DND-41 (cell line): ENCODE measurements around the gene SLC25A14.

Experiments used
- ATAC-seq: fragments of 200-7000 bp; cut with Tn5 transposase; 3 replicates; pipeline ENCODE4 v1.9.1; 2021; ENCODE audit warnings: low read depth; ENCODE audit not compliant: insufficient read depth
- DNase-seq: peaks from one replicate; pipeline ENCODE4 v3.0.0-alpha.2; 2020
- H2AFZ ChIP-seq: 2 replicates; pipeline ENCODE4 v1.6.0; 2012; ENCODE audit warnings: low read depth, low read length
- H3K27ac ChIP-seq: 2 replicates; pipeline ENCODE4 v1.5.1; 2012; ENCODE audit warnings: low read length, inconsistent platforms
- H3K27me3 ChIP-seq: fragments of 200-600 bp; sonication (generic); 2 replicates; pipeline ENCODE4 v1.6.0; 2012; ENCODE audit warnings: low read length, mild to moderate bottlenecking, inconsistent platforms; ENCODE audit not compliant: insufficient read depth, poor library complexity
- H3K36me3 ChIP-seq: 2 replicates; pipeline ENCODE4 v1.5.1; 2012; ENCODE audit warnings: low read length, inconsistent platforms; ENCODE audit not compliant: insufficient read depth
- H3K4me1 ChIP-seq: 2 replicates; pipeline ENCODE4 v1.5.1; 2012; ENCODE audit warnings: mild to moderate bottlenecking, low read length; ENCODE audit not compliant: insufficient read depth
- H3K4me2 ChIP-seq: 2 replicates; pipeline ENCODE4 v1.6.0; 2012; ENCODE audit warnings: mild to moderate bottlenecking, moderate library complexity, low read length, inconsistent platforms; ENCODE audit not compliant: insufficient read depth
- H3K4me3 ChIP-seq, 2 experiments: fragments of 200-600 bp in 1 of 2; shearing (Covaris generic) in 1 of 2; 2 replicates each; pipeline ENCODE4 v1.5.1; 2012 to 2016; ENCODE audit warnings: inconsistent platforms in 2 of 2, low read length in 2 of 2, mild to moderate bottlenecking in 2 of 2, low read depth in 1 of 2, moderate library complexity in 1 of 2
- H3K79me2 ChIP-seq: 2 replicates; pipeline ENCODE4 v1.6.0; 2012; ENCODE audit warnings: low read length, inconsistent platforms; ENCODE audit not compliant: insufficient read depth
- H3K9ac ChIP-seq: 2 replicates; pipeline ENCODE4 v1.6.0; 2012; ENCODE audit warnings: low read depth, mild to moderate bottlenecking, inconsistent platforms, low read length, moderate library complexity
- H3K9me3 ChIP-seq: 2 replicates; pipeline ENCODE4 v1.5.1; 2012; ENCODE audit warnings: low read length, moderate library complexity, mild to moderate bottlenecking, inconsistent platforms; ENCODE audit not compliant: insufficient read depth, severe bottlenecking
- H4K20me1 ChIP-seq: 2 replicates; pipeline ENCODE4 v1.6.0; 2012; ENCODE audit warnings: low read length; ENCODE audit not compliant: insufficient read depth
- CTCF ChIP-seq: IDR thresholded peaks from 2 replicates; pipeline ENCODE4 v1.5.1; 2012; ENCODE audit warnings: borderline replicate concordance, low read length, moderate library complexity, mild to moderate bottlenecking; ENCODE audit not compliant: poor library complexity, severe bottlenecking; ENCODE audit errors: extremely low read depth
- EZH2 ChIP-seq: IDR thresholded peaks from 3 replicates; pipeline ENCODE4 v1.6.1; 2012; ENCODE audit warnings: borderline replicate concordance, low read depth, mild to moderate bottlenecking, moderate library complexity, low read length, inconsistent platforms; ENCODE audit not compliant: severe bottlenecking

The SLC25A14 gene

GRCh38 chrX:130386408-130386808, 46.7 kb downstream of the SLC25A14 start:
- Histone ChIP-seq H3K4me1 (no peaks in the 10 kb centered on the region), H3K4me3 (no peak overlapping the region), H3K9me3 (no peaks in the 10 kb centered on the region), H3K9ac (no peak overlapping the region), H3K79me2 (no peaks in the 10 kb centered on the region), H3K36me3 (no peaks in the 10 kb centered on the region), H3K27me3 (no peaks in the 10 kb centered on the region), H3K4me2 (no peak overlapping the region), H2AFZ (no peak overlapping the region), H4K20me1 (no peaks in the 10 kb centered on the region), H3K27ac (no peak overlapping the region)
- ATAC-seq (no peak), DNase-seq (no peak)
- no peak for TF ChIP-seq EZH2

- no peak for ATAC-seq
Observed at GRCh38 chrX:130393451-130394074, 53.8 kb downstream of the SLC25A14 start.

GRCh38 chrX:130395341-130395740, 55.6 kb downstream of the SLC25A14 start:
- no peak for DNase-seq
- ATAC-seq = no peak
- TF ChIP-seq EZH2 = no peak
- TF ChIP-seq CTCF = no peak
- H3K36me3 ChIP-seq = no peaks in the 10 kb centered on the region
- no peak overlapping the region for H3K27ac ChIP-seq
- no peaks in the 10 kb centered on the region for H3K4me1 ChIP-seq
- no peak overlapping the region for H3K4me3 ChIP-seq
- H3K9me3 ChIP-seq = no peaks in the 10 kb centered on the region
- no peaks in the 10 kb centered on the region for H4K20me1 ChIP-seq
- H3K4me2 ChIP-seq = no peak overlapping the region
- no peak overlapping the region for H2AFZ ChIP-seq
- no peak overlapping the region for H3K9ac ChIP-seq
- no peaks in the 10 kb centered on the region for H3K27me3 ChIP-seq
- H3K79me2 ChIP-seq = no peaks in the 10 kb centered on the region

More at GRCh38 chrX:130393451-130394074, 53.8 kb downstream of the SLC25A14 start:
- Histone ChIP-seq H3K4me2 (no peak overlapping the region), H3K36me3 (no peaks in the 10 kb centered on the region), H3K9ac (no peak overlapping the region), H3K4me1 (no peaks in the 10 kb centered on the region), H3K9me3 (no peaks in the 10 kb centered on the region), H2AFZ (no peak overlapping the region), H3K27me3 (no peaks in the 10 kb centered on the region), H3K4me3 (no peak overlapping the region), H3K27ac (no peak overlapping the region), H3K79me2 (no peaks in the 10 kb centered on the region), H4K20me1 (no peaks in the 10 kb centered on the region)
- TF ChIP-seq CTCF (peak; percentile 67), EZH2 (no peak)
- peak; percentile 14 for DNase-seq

- Histone ChIP-seq H3K4me1 (peaks cover 28% of the 10 kb centered on the region), H3K27ac (peak within 1 kb of the TSS; percentile 73), H3K9ac (peak within 1 kb of the TSS; percentile 58), H2AFZ (peak within 1 kb of the TSS; percentile 91), H3K79me2 (peaks cover 29% of the 10 kb centered on the region), H3K4me3 (peak within 1 kb of the TSS; percentile 30 to 86), H3K4me2 (peak within 1 kb of the TSS; percentile 89), H3K9me3 (no peaks in the 10 kb centered on the region), H4K20me1 (no peaks in the 10 kb centered on the region), H3K36me3 (peaks cover 13% of the 10 kb centered on the region), H3K27me3 (no peaks in the 10 kb centered on the region)
- ATAC-seq (peak; percentile 94), DNase-seq (peak; percentile 76)
- no peak for TF ChIP-seq EZH2
- no peak for TF ChIP-seq CTCF
Observed at GRCh38 chrX:130401415-130402207, 61.9 kb downstream of the SLC25A14 start, which contains the start of gene RBMX2. RBMX2 (plus strand) TSS chrX:130401987; CDS start chrX:130402033, 46 bp downstream.
